ENCODE measurements around the gene KIAA0232. TPM values are rescaled to one million over a fixed set of nuclear protein-coding genes. Genes with fewer than 3 reads are reported as not detected.

The KIAA0232 gene
- total and polyA plus RNA-seq, 9 of the 15 experiments (the other 6 are each of a cell fraction or from before 2014, with no cell fraction given) = 3.5 to 17.4 (median 13.0) TPM

DNA sequence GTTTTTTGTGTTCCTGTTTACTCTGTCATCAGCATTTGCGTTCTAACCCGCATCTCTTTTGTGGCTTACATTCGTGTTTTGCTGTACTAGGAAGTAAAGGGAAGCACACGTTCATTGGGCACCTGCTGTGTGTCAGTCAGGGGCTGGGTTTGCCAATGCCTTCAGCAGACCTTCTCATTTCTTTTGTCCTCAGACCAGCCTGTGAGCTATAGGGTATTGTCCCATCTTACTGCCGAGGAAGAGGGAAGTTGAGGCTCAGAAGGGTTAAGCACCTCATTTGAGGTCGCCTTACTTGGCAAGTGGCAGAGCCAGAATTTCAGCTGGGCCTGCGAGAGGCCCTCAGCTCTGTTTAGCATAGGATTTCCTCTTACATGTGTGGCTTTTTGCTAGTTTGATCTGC, 135.8 kb downstream of the KIAA0232 start:
- Histone ChIP-seq H3K27ac (ENCODE audit: extremely low read depth, low read depth, low read length) (peak overlapping the region; percentile 97), H3K9me3 (replicated peaks; ENCODE audit: control insufficient read depth, insufficient read depth, low read depth, low read length) (no peaks in the 10 kb centered on the region), H3K27me3 (ENCODE audit: control insufficient read depth in 2 of 2, insufficient read depth in 2 of 2, low read length in 2 of 2) (no peaks in the 10 kb centered on the region; a peak in 1 of 5 replicates), H2AFZ (ENCODE audit: low read depth, low read length) (peak overlapping the region; percentile 63; the same call in 1 of the 2 replicates), H3K4me2 (ENCODE audit: insufficient read depth, low read length) (peak overlapping the region; percentile 74), H3K36me3 (ENCODE audit: control insufficient read depth, insufficient read depth, low read length) (peaks cover 41% of the 10 kb centered on the region; the same call in 2 of the 3 replicates), H4K20me1 (replicated peaks; ENCODE audit: control insufficient read depth, insufficient read depth, low read length) (peaks cover 4% of the 10 kb centered on the region), H3K9ac (ENCODE audit: insufficient read depth in 1 of 2, low read depth in 2 of 2, low read length in 2 of 2) (peak overlapping the region; percentile 7 to 74; a peak in 3 of 4 replicates), H3K4me1 (replicated peaks in 1 of 2; ENCODE audit: control insufficient read depth in 2 of 2, insufficient read depth in 2 of 2, low read length in 2 of 2) (peaks cover 54 to 58% of the 10 kb centered on the region in 2 experiments), H3K4me3 (no peak overlapping the region), H3K79me2 (ENCODE audit: control insufficient read depth, insufficient read depth, low read length) (peaks cover 86% of the 10 kb centered on the region), H3K9me1 (ENCODE audit: control insufficient read depth, insufficient read depth, low read length) (no peaks in the 10 kb centered on the region)
- intact Hi-C loops (cut with micrococcal nuclease) (no loop called here), in situ Hi-C loops (cut with MboI) (no loop called here)
- POLR2A ChIA-PET = interaction anchor here (0.5 to 0.6 kb wide), 2 partner anchors 133 to 156 kb away, joined by 3 to 7 read pairs; no protein-coding TSS in a partner anchor
- 40% methylated on average over 7 of the region's 7 CpGs for WGBS (ENCODE audit: insufficient coverage, low coverage, missing lambda C conversion rate)
- no TSS peak for BruUV-seq (replicated peaks)
- CTCF ChIA-PET (ENCODE audit: low intra/inter-chr PET ratio) = no interaction called here
- DNase-seq (ENCODE audit: extremely low read depth in 1 of 4, low spot score in 3 of 4) = no peak
- no peak for ATAC-seq
- FAIRE-seq = peak; percentile 11
- TF ChIP-seq, protein P1, sequence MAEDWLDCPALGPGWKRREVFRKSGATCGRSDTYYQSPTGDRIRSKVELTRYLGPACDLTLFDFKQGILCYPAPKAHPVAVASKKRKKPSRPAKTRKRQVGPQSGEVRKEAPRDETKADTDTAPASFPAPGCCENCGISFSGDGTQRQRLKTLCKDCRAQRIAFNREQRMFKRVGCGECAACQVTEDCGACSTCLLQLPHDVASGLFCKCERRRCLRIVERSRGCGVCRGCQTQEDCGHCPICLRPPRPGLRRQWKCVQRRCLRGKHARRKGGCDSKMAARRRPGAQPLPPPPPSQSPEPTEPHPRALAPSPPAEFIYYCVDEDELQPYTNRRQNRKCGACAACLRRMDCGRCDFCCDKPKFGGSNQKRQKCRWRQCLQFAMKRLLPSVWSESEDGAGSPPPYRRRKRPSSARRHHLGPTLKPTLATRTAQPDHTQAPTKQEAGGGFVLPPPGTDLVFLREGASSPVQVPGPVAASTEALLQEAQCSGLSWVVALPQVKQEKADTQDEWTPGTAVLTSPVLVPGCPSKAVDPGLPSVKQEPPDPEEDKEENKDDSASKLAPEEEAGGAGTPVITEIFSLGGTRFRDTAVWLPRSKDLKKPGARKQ (CRISPR knock-in tag; IDR thresholded peaks at IDR 0.05) = 0 out of 2 replicates have a peak, but pooled peaks have one; percentile 42
- TF ChIP-seq GTF2E2 (tag; IDR thresholded peaks at IDR 0.05) = no peak
- no peak for TF ChIP-seq FOSL1 (tag; conservative IDR thresholded peaks at IDR 0.05)
- TF ChIP-seq SIX5 (IDR thresholded peaks at IDR 0.05; ENCODE audit: borderline replicate concordance in 1 of 2, insufficient read depth in 1 of 2, low read depth in 1 of 2, low read length in 2 of 2) = no peak
- TF ChIP-seq, protein P2, sequence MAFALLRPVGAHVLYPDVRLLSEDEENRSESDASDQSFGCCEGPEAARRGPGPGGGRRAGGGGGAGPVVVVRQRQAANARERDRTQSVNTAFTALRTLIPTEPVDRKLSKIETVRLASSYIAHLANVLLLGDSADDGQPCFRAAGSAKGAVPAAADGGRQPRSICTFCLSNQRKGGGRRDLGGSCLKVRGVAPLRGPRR (CRISPR knock-in tag; IDR thresholded peaks at IDR 0.05) = no peak
- TF ChIP-seq, protein P3, sequence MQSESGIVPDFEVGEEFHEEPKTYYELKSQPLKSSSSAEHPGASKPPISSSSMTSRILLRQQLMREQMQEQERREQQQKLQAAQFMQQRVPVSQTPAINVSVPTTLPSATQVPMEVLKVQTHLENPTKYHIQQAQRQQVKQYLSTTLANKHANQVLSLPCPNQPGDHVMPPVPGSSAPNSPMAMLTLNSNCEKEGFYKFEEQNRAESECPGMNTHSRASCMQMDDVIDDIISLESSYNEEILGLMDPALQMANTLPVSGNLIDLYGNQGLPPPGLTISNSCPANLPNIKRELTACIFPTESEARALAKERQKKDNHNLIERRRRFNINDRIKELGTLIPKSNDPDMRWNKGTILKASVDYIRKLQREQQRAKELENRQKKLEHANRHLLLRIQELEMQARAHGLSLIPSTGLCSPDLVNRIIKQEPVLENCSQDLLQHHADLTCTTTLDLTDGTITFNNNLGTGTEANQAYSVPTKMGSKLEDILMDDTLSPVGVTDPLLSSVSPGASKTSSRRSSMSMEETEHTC (IDR thresholded peaks at IDR 0.05) = no peak
- TF ChIP-seq, protein P4, sequence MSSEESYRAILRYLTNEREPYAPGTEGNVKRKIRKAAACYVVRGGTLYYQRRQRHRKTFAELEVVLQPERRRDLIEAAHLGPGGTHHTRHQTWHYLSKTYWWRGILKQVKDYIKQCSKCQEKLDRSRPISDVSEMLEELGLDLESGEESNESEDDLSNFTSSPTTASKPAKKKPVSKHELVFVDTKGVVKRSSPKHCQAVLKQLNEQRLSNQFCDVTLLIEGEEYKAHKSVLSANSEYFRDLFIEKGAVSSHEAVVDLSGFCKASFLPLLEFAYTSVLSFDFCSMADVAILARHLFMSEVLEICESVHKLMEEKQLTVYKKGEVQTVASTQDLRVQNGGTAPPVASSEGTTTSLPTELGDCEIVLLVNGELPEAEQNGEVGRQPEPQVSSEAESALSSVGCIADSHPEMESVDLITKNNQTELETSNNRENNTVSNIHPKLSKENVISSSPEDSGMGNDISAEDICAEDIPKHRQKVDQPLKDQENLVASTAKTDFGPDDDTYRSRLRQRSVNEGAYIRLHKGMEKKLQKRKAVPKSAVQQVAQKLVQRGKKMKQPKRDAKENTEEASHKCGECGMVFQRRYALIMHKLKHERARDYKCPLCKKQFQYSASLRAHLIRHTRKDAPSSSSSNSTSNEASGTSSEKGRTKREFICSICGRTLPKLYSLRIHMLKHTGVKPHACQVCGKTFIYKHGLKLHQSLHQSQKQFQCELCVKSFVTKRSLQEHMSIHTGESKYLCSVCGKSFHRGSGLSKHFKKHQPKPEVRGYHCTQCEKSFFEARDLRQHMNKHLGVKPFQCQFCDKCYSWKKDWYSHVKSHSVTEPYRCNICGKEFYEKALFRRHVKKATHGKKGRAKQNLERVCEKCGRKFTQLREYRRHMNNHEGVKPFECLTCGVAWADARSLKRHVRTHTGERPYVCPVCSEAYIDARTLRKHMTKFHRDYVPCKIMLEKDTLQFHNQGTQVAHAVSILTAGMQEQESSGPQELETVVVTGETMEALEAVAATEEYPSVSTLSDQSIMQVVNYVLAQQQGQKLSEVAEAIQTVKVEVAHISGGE (CRISPR knock-in tag; IDR thresholded peaks at IDR 0.05) = 0 out of 6 replicates have a peak, but pooled peaks of 1 of the 3 experiments have one; percentile 23
- no peak for TF ChIP-seq ZNF184 (CRISPR knock-in tag; IDR thresholded peaks at IDR 0.05)
- no peak for TF ChIP-seq MTA3 (IDR thresholded peaks at IDR 0.05; ENCODE audit: borderline replicate concordance)
- TF ChIP-seq KDM5B (IDR thresholded peaks at IDR 0.05; ENCODE audit: insufficient replicate concordance, low read depth, low read length) = no peak
- TF ChIP-seq ELF1 (tag; IDR thresholded peaks at IDR 0.05) = 0 out of 2 replicates have a peak, but pooled peaks have one; percentile 3
- peak; percentile 82 for TF ChIP-seq ESRRA (IDR thresholded peaks at IDR 0.05; ENCODE audit: borderline replicate concordance, low read depth)
- TF ChIP-seq ETS2 (tag; IDR thresholded peaks at IDR 0.05; ENCODE audit: borderline replicate concordance, poor library complexity, severe bottlenecking) = no peak
- TF ChIP-seq ZNF699 (CRISPR knock-in tag; IDR thresholded peaks at IDR 0.05; ENCODE audit: insufficient replicate concordance) = no peak

All from K562 (cell line).